Coronary artery (tissue), 2 donors: ENCODE data around the gene VWA2.
A peak's percentile ranks its signal among the peaks of the same experiment; 100 is the strongest.

Experiments used
- DNase-seq: peaks from one replicate; pipeline ENCODE4 v3.0.0-alpha.2; 2017; ENCODE audit warnings: low spot score
- H3K27ac ChIP-seq, 2 donors: fragments of 200-600 bp; sonication (generic); one replicate each; pipeline ENCODE4 v1.5.1; 2016 to 2019
- H3K4me3 ChIP-seq: fragments of 200-600 bp; sonication (generic); 2 replicates; pipeline ENCODE4 v1.5.1; 2016; ENCODE audit warnings: mild to moderate bottlenecking, moderate library complexity
- CTCF ChIP-seq: fragments of 200-600 bp; sonication (generic); IDR thresholded peaks from one replicate; pipeline ENCODE4 v1.5.1; 2019; ENCODE audit warnings: antibody characterized with exemption

The VWA2 gene

GRCh38 chr10:114307731-114308130, 68.7 kb downstream of the VWA2 start:
- DNase-seq, result peak; percentile 63
- no peak overlapping the region for H3K4me3 ChIP-seq
- no peak overlapping the region for H3K27ac ChIP-seq
- TF ChIP-seq CTCF, result no peak

- no peak for TF ChIP-seq CTCF
- Histone ChIP-seq H3K27ac (peak overlapping the region in 1 of 2 donors; percentile 56), H3K4me3 (no peak overlapping the region)
- DNase-seq, result peak; percentile 69
Observed at GRCh38 chr10:114308531-114309363, 69.7 kb downstream of the VWA2 start.

- Histone ChIP-seq H3K4me3 (no peak overlapping the region), H3K27ac (peak overlapping the region in 1 of 2 donors; percentile 56)
- DNase-seq, result no peak
- no peak for TF ChIP-seq CTCF
Observed at GRCh38 chr10:114309364-114309651, 70.3 kb downstream of the VWA2 start.

DNA sequence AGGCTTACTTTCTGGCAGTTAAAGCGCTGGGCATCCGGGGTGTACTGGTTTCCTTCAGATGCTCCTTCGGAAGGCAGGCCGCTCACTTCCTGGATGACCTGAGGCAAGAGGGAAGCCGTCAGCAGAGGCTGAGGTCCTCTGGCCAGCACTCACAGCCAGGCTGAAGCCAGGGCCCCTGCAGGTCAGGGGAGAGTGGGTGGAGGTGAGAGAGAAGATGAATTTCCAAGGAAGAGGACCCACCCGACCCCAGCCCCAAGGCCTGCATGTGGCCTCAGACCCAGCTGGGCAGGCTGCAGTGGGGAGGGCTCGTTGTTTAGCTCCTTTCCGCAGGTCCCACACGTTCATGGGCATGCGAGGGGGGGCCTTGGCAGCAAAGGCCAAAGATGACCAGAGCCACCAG, 71.3 kb downstream of the VWA2 start:
- peak; percentile 47 for DNase-seq
- H3K27ac ChIP-seq, result no peak overlapping the region
- H3K4me3 ChIP-seq, result no peak overlapping the region
- no peak for TF ChIP-seq CTCF

DNA sequence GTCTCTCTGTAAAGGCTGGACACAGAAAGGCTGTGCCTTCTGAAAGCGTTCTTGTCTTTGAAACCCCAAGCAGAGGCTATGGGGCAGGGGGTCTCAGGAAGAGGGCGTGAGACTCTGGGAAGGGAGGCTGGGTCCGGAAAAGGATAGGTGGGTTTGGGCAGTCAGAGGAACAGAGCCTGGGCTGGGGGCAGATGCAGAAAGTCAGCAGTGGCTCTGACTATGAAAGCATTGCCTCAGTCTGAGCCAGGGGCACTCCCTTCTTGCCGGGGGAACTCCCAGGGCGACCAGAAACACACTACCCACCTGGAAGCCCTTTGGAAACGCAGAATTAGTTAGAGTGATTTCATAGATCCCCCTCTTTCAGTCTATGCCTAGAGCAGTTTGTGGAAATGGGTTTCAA, 72.0 kb downstream of the VWA2 start:
- H3K27ac ChIP-seq, result no peak overlapping the region

DNA sequence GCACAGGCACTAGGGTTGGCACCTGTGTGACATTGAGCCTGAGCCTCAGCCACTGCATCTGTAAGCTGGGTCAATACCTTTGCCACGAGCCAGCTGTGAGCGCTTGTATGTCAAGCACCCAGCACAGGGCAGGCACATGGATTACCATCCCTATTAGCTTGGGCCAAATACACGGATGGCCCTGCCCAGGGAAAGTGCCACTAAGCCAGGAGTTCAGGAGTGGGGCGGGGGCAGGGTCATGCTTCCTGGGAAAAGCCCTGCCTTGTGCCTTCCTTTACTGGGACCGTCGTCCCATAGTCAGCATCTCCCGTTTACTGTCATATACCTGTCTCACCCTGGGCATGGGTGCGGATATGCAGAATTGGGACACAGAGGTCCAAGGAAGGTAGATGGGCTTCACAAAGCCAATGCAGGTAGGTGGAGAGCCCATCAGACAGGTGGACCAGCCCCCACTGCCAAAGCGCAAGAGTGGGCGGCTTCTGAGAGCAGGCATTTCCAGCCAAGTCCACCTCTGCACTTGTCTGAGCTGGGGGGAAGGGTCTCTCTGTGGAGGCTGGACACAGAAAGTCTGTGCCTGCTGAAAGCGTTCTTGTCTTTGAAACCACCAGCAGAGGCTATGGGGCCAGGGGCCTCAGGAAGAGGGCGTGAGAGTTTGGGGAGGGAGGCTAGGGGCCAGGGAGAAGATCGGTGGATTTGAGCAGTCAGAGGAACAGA, 72.6 kb downstream of the VWA2 start:
- DNase-seq, result peak; percentile 41

More for the DNA sequence above, 72.0 kb downstream of the VWA2 start:
- no peak for TF ChIP-seq CTCF
- H3K4me3 ChIP-seq, result no peak overlapping the region
- peak; percentile 64 for DNase-seq

More for the DNA sequence above, 72.6 kb downstream of the VWA2 start:
- no peak for TF ChIP-seq CTCF
- Histone ChIP-seq H3K27ac (no peak overlapping the region), H3K4me3 (no peak overlapping the region)
